ENCODE results near the gene RSPH1.

The RSPH1 gene

GRCh38 chr21:42496120-42496838 is at the start of gene RSPH1:
TSS of gene RSPH1 (minus strand) at chr21:42496224. CDS start at chr21:42496186, 38 bp downstream.
- Histone ChIP-seq H3K27me3 (ENCODE audit: insufficient read depth, low read length, poor library complexity, severe bottlenecking) (no peaks in the 10 kb centered on the region), H3K4me1 (ENCODE audit: insufficient read depth, low read length, poor library complexity, severe bottlenecking) (peaks cover 35% of the 10 kb centered on the region), H3K9me3 (ENCODE audit: insufficient read depth, low read depth, low read length) (no peaks in the 10 kb centered on the region), H3K9me2 (replicated peaks; ENCODE audit: low read depth, low read length) (no peaks in the 10 kb centered on the region), H3K4me2 (ENCODE audit: low read depth, low read length, poor library complexity, severe bottlenecking) (peak within 1 kb of the TSS; percentile 80), H3F3A (ENCODE audit: low read depth) (0 out of 2 replicates have a peak, but pooled peaks cover 6% of the 10 kb centered on the region), H3K79me2 (ENCODE audit: insufficient read depth, low read length) (no peaks in the 10 kb centered on the region; the same call in 1 of the 2 replicates), H3K4me3 (ENCODE audit: low read length, poor library complexity, severe bottlenecking) (peak within 1 kb of the TSS; percentile 79), H3K9ac (ENCODE audit: low read depth, low read length, poor library complexity, severe bottlenecking) (peak within 1 kb of the TSS; percentile 79), H3K36me3 (ENCODE audit: insufficient read depth, low read length) (no peaks in the 10 kb centered on the region), H2AFZ (ENCODE audit: low read length) (peak within 1 kb of the TSS; percentile 71; the same call in 1 of the 2 replicates), H4K20me1 (ENCODE audit: insufficient read depth, low read length, poor library complexity, severe bottlenecking) (no peaks in the 10 kb centered on the region)
- TF ChIP-seq CTCF (conservative IDR thresholded peaks at IDR 0.05; ENCODE audit: low read length), result no peak
- no peak for TF ChIP-seq EZH2phosphoT487 (IDR thresholded peaks at IDR 0.05; ENCODE audit: borderline replicate concordance)

GRCh38 chr21:42545745-42546144 is 49.7 kb upstream of the RSPH1 start:
- Histone ChIP-seq H3K9me2 (replicated peaks; ENCODE audit: low read depth, low read length) (no peaks in the 10 kb centered on the region), H3K4me1 (ENCODE audit: insufficient read depth, low read length, poor library complexity, severe bottlenecking) (no peaks in the 10 kb centered on the region), H3K4me3 (ENCODE audit: low read length, poor library complexity, severe bottlenecking) (no peak overlapping the region), H3K79me2 (ENCODE audit: insufficient read depth, low read length) (no peaks in the 10 kb centered on the region), H3K4me2 (ENCODE audit: low read depth, low read length, poor library complexity, severe bottlenecking) (no peak overlapping the region), H3K27me3 (ENCODE audit: insufficient read depth, low read length, poor library complexity, severe bottlenecking) (no peaks in the 10 kb centered on the region), H3F3A (ENCODE audit: low read depth) (no peaks in the 10 kb centered on the region), H4K20me1 (ENCODE audit: insufficient read depth, low read length, poor library complexity, severe bottlenecking) (no peaks in the 10 kb centered on the region), H3K9me3 (ENCODE audit: insufficient read depth, low read depth, low read length) (no peaks in the 10 kb centered on the region), H3K9ac (ENCODE audit: low read depth, low read length, poor library complexity, severe bottlenecking) (no peak overlapping the region), H3K36me3 (ENCODE audit: insufficient read depth, low read length) (peaks cover 97% of the 10 kb centered on the region; the same call in 1 of the 2 replicates), H2AFZ (ENCODE audit: low read length) (no peak overlapping the region)
- TF ChIP-seq EZH2phosphoT487 (IDR thresholded peaks at IDR 0.05; ENCODE audit: borderline replicate concordance) (no peak), CTCF (conservative IDR thresholded peaks at IDR 0.05; ENCODE audit: low read length) (no peak)

GRCh38 chr21:42545317-42545716 is 49.3 kb upstream of the RSPH1 start:
- no peaks in the 10 kb centered on the region for H3F3A ChIP-seq (ENCODE audit: low read depth)
- H3K9ac ChIP-seq (ENCODE audit: low read depth, low read length, poor library complexity, severe bottlenecking), result no peak overlapping the region
- H3K79me2 ChIP-seq (ENCODE audit: insufficient read depth, low read length), result no peaks in the 10 kb centered on the region
- H3K9me2 ChIP-seq (replicated peaks; ENCODE audit: low read depth, low read length), result no peaks in the 10 kb centered on the region
- no peaks in the 10 kb centered on the region for H3K4me1 ChIP-seq (ENCODE audit: insufficient read depth, low read length, poor library complexity, severe bottlenecking)
- no peak overlapping the region for H3K4me2 ChIP-seq (ENCODE audit: low read depth, low read length, poor library complexity, severe bottlenecking)
- no peaks in the 10 kb centered on the region for H4K20me1 ChIP-seq (ENCODE audit: insufficient read depth, low read length, poor library complexity, severe bottlenecking)
- no peaks in the 10 kb centered on the region for H3K27me3 ChIP-seq (ENCODE audit: insufficient read depth, low read length, poor library complexity, severe bottlenecking)
- H2AFZ ChIP-seq (ENCODE audit: low read length), result no peak overlapping the region
- no peaks in the 10 kb centered on the region for H3K9me3 ChIP-seq (ENCODE audit: insufficient read depth, low read depth, low read length)
- peaks cover 97% of the 10 kb centered on the region; the same call in 1 of the 2 replicates for H3K36me3 ChIP-seq (ENCODE audit: insufficient read depth, low read length)
- TF ChIP-seq CTCF (conservative IDR thresholded peaks at IDR 0.05; ENCODE audit: low read length) (no peak), EZH2phosphoT487 (IDR thresholded peaks at IDR 0.05; ENCODE audit: borderline replicate concordance) (no peak)
- H3K4me3 ChIP-seq (ENCODE audit: low read length, poor library complexity, severe bottlenecking), result no peak overlapping the region
